ENCODE data around the gene SPDEF.

SPDEF gene

GRCh38 chr6:34496103-34496685 lies 59.9 kb downstream of the SPDEF start:
- H2BK5ac ChIP-seq (ENCODE audit: low read depth, low read length, poor library complexity), result no peak overlapping the region

GRCh38 chr6:34494973-34495372 lies 61.2 kb downstream of the SPDEF start:
- H3K4ac ChIP-seq (ENCODE audit: low read depth, low read length), result no peak overlapping the region
- H3K14ac ChIP-seq (ENCODE audit: low read length), result no peak overlapping the region
- DNase-seq, result no peak
- H3K9ac ChIP-seq (ENCODE audit: low read length), result no peak overlapping the region
- H3K4me2 ChIP-seq (ENCODE audit: low read length), result no peak overlapping the region
- no peak overlapping the region for H3K4me3 ChIP-seq (ENCODE audit: low read depth, low read length)
- H3K79me1 ChIP-seq (ENCODE audit: low read length), result no peaks in the 10 kb centered on the region
- no peaks in the 10 kb centered on the region for H3K79me2 ChIP-seq (ENCODE audit: control insufficient read depth, insufficient read depth, low read length, poor library complexity)
- no peak overlapping the region for H4K8ac ChIP-seq (ENCODE audit: low read depth, low read length)
- H3K27ac ChIP-seq (ENCODE audit: low read depth, low read length), result no peak overlapping the region
- H2AK5ac ChIP-seq (ENCODE audit: low read length), result no peak overlapping the region
- no peaks in the 10 kb centered on the region for H3K27me3 ChIP-seq (ENCODE audit: insufficient read depth, low read length)
- H4K91ac ChIP-seq (ENCODE audit: low read depth, low read length), result no peak overlapping the region
- H4K12ac ChIP-seq (ENCODE audit: low read depth, low read length), result no peak overlapping the region
- H3K23ac ChIP-seq (ENCODE audit: low read length), result no peak overlapping the region
- no peak overlapping the region for H2BK5ac ChIP-seq (ENCODE audit: low read depth, low read length, poor library complexity)
- no CpG with 5 or more reads among the region's 3 CpGs for WGBS (ENCODE audit: extremely low coverage, insufficient coverage, insufficient read length)
- H2AFZ ChIP-seq (ENCODE audit: insufficient read depth, low read length, poor library complexity), result no peak overlapping the region
- H2BK120ac ChIP-seq (ENCODE audit: insufficient read depth, low read length, poor library complexity), result no peak overlapping the region
- no peaks in the 10 kb centered on the region for H3K9me3 ChIP-seq (ENCODE audit: insufficient read depth, low read depth, low read length)
- H3K36me3 ChIP-seq (ENCODE audit: control insufficient read depth in 1 of 2, insufficient read depth in 2 of 2, low read length in 2 of 2), result no peaks in the 10 kb centered on the region
- H3K18ac ChIP-seq (ENCODE audit: low read length), result no peak overlapping the region
- H2BK12ac ChIP-seq (ENCODE audit: low read length), result no peak overlapping the region
- no peaks in the 10 kb centered on the region for H3K4me1 ChIP-seq (ENCODE audit: control insufficient read depth in 1 of 2, insufficient read depth in 2 of 2, low read length in 2 of 2)

More at GRCh38 chr6:34496103-34496685, 59.9 kb downstream of the SPDEF start:
- no peak overlapping the region for H4K91ac ChIP-seq (ENCODE audit: low read depth, low read length)
- H3K79me1 ChIP-seq (ENCODE audit: low read length), result no peaks in the 10 kb centered on the region
- H3K27me3 ChIP-seq (ENCODE audit: insufficient read depth, low read length), result no peaks in the 10 kb centered on the region
- no peaks in the 10 kb centered on the region for H3K4me1 ChIP-seq (ENCODE audit: control insufficient read depth in 1 of 2, insufficient read depth in 2 of 2, low read length in 2 of 2)
- no peak overlapping the region for H3K27ac ChIP-seq (ENCODE audit: low read depth, low read length)
- no peak overlapping the region for H3K9ac ChIP-seq (ENCODE audit: low read length)
- no peak overlapping the region for H3K4ac ChIP-seq (ENCODE audit: low read depth, low read length)
- no peak overlapping the region for H3K23ac ChIP-seq (ENCODE audit: low read length)
- no peaks in the 10 kb centered on the region for H3K36me3 ChIP-seq (ENCODE audit: control insufficient read depth in 1 of 2, insufficient read depth in 2 of 2, low read length in 2 of 2)
- WGBS (ENCODE audit: extremely low coverage, insufficient coverage, insufficient read length), result no CpG with 5 or more reads among the region's 9 CpGs
- no peak overlapping the region for H2AK5ac ChIP-seq (ENCODE audit: low read length)
- H4K12ac ChIP-seq (ENCODE audit: low read depth, low read length), result no peak overlapping the region
- H3K18ac ChIP-seq (ENCODE audit: low read length), result no peak overlapping the region
- H2BK12ac ChIP-seq (ENCODE audit: low read length), result no peak overlapping the region
- no peak overlapping the region for H2AFZ ChIP-seq (ENCODE audit: insufficient read depth, low read length, poor library complexity)
- no peak for DNase-seq
- peaks cover 2% of the 10 kb centered on the region for H3K9me3 ChIP-seq (ENCODE audit: insufficient read depth, low read depth, low read length)
- H2BK120ac ChIP-seq (ENCODE audit: insufficient read depth, low read length, poor library complexity), result no peak overlapping the region
- no peaks in the 10 kb centered on the region for H3K79me2 ChIP-seq (ENCODE audit: control insufficient read depth, insufficient read depth, low read length, poor library complexity)
- H4K8ac ChIP-seq (ENCODE audit: low read depth, low read length), result no peak overlapping the region
- no peak overlapping the region for H3K14ac ChIP-seq (ENCODE audit: low read length)
- no peak overlapping the region for H3K4me2 ChIP-seq (ENCODE audit: low read length)
- H3K4me3 ChIP-seq (ENCODE audit: low read depth, low read length), result no peak overlapping the region

- no peaks in the 10 kb centered on the region for H3K79me2 ChIP-seq (ENCODE audit: control insufficient read depth, insufficient read depth, low read length, poor library complexity)
- no peak overlapping the region for H3K27ac ChIP-seq (ENCODE audit: low read depth, low read length)
- H3K9ac ChIP-seq (ENCODE audit: low read length), result no peak overlapping the region
- H2BK12ac ChIP-seq (ENCODE audit: low read length), result no peak overlapping the region
- WGBS (ENCODE audit: extremely low coverage, insufficient coverage, insufficient read length), result no CpG with 5 or more reads among the region's 4 CpGs
- no peaks in the 10 kb centered on the region for H3K36me3 ChIP-seq (ENCODE audit: control insufficient read depth in 1 of 2, insufficient read depth in 2 of 2, low read length in 2 of 2)
- no peak overlapping the region for H3K18ac ChIP-seq (ENCODE audit: low read length)
- no peak overlapping the region for H2AFZ ChIP-seq (ENCODE audit: insufficient read depth, low read length, poor library complexity)
- no peak overlapping the region for H2BK120ac ChIP-seq (ENCODE audit: insufficient read depth, low read length, poor library complexity)
- no peak overlapping the region for H2AK5ac ChIP-seq (ENCODE audit: low read length)
- H2BK5ac ChIP-seq (ENCODE audit: low read depth, low read length, poor library complexity), result no peak overlapping the region
- no peak overlapping the region for H3K4me2 ChIP-seq (ENCODE audit: low read length)
- no peak overlapping the region for H3K14ac ChIP-seq (ENCODE audit: low read length)
- DNase-seq, result no peak
- H3K4ac ChIP-seq (ENCODE audit: low read depth, low read length), result no peak overlapping the region
- no peaks in the 10 kb centered on the region for H3K79me1 ChIP-seq (ENCODE audit: low read length)
- H3K27me3 ChIP-seq (ENCODE audit: insufficient read depth, low read length), result no peaks in the 10 kb centered on the region
- H4K8ac ChIP-seq (ENCODE audit: low read depth, low read length), result no peak overlapping the region
- H3K23ac ChIP-seq (ENCODE audit: low read length), result no peak overlapping the region
- H3K4me3 ChIP-seq (ENCODE audit: low read depth, low read length), result no peak overlapping the region
- no peaks in the 10 kb centered on the region for H3K9me3 ChIP-seq (ENCODE audit: insufficient read depth, low read depth, low read length)
- H4K91ac ChIP-seq (ENCODE audit: low read depth, low read length), result no peak overlapping the region
- H3K4me1 ChIP-seq (ENCODE audit: control insufficient read depth in 1 of 2, insufficient read depth in 2 of 2, low read length in 2 of 2), result no peaks in the 10 kb centered on the region
- H4K12ac ChIP-seq (ENCODE audit: low read depth, low read length), result no peak overlapping the region
Observed at GRCh38 chr6:34493344-34493743, 62.8 kb downstream of the SPDEF start.

GRCh38 chr6:34491091-34491430 lies 65.1 kb downstream of the SPDEF start:
- Histone ChIP-seq H4K91ac (ENCODE audit: low read depth, low read length) (no peak overlapping the region), H3K27ac (ENCODE audit: low read depth, low read length) (no peak overlapping the region), H3K27me3 (ENCODE audit: insufficient read depth, low read length) (no peaks in the 10 kb centered on the region), H2BK12ac (ENCODE audit: low read length) (no peak overlapping the region), H2BK120ac (ENCODE audit: insufficient read depth, low read length, poor library complexity) (no peak overlapping the region), H2BK5ac (ENCODE audit: low read depth, low read length, poor library complexity) (no peak overlapping the region), H3K4ac (ENCODE audit: low read depth, low read length) (no peak overlapping the region), H2AK5ac (ENCODE audit: low read length) (no peak overlapping the region), H3K9ac (ENCODE audit: low read length) (no peak overlapping the region), H2AFZ (ENCODE audit: insufficient read depth, low read length, poor library complexity) (no peak overlapping the region), H4K8ac (ENCODE audit: low read depth, low read length) (no peak overlapping the region), H3K14ac (ENCODE audit: low read length) (no peak overlapping the region), H3K4me3 (ENCODE audit: low read depth, low read length) (no peak overlapping the region), H4K12ac (ENCODE audit: low read depth, low read length) (no peak overlapping the region), H3K9me3 (ENCODE audit: insufficient read depth, low read depth, low read length) (peaks cover 1% of the 10 kb centered on the region), H3K4me1 (ENCODE audit: control insufficient read depth in 1 of 2, insufficient read depth in 2 of 2, low read length in 2 of 2) (no peaks in the 10 kb centered on the region), H3K18ac (ENCODE audit: low read length) (no peak overlapping the region), H3K79me1 (ENCODE audit: low read length) (no peaks in the 10 kb centered on the region), H3K79me2 (ENCODE audit: control insufficient read depth, insufficient read depth, low read length, poor library complexity) (no peaks in the 10 kb centered on the region), H3K4me2 (ENCODE audit: low read length) (no peak overlapping the region), H3K23ac (ENCODE audit: low read length) (no peak overlapping the region), H3K36me3 (ENCODE audit: control insufficient read depth in 1 of 2, insufficient read depth in 2 of 2, low read length in 2 of 2) (no peaks in the 10 kb centered on the region)
- DNase-seq, result peak in 1 of 2 donors; percentile 4
- no CpG with 5 or more reads among the region's 10 CpGs for WGBS (ENCODE audit: extremely low coverage, insufficient coverage, insufficient read length)

Measured in trophoblast cell (in vitro differentiated cells and primary cell).